Measurements from ENCODE around the gene SMARCD1. TPM values are rescaled to one million over a fixed set of nuclear protein-coding genes. Genes with fewer than 3 reads are reported as not detected.

Gene SMARCD1
- total and polyA plus RNA-seq, 10 donors: 17.4 to 85.7 (median 52.6) TPM

- DNase-seq: peak; percentile 2
- 85 to 95% (median 94%) methylated on average over 6 of the region's 6 CpGs for WGBS, 5 donors
Measured at GRCh38 chr12:50097952-50098351, 12.8 kb downstream of the SMARCD1 start.

GRCh38 chr12:50099302-50100008, 14.3 kb downstream of the SMARCD1 start:
- peaks cover 6 to 84% (median 70%) of the 10 kb centered on the region in 6 donors for H3K36me3 ChIP-seq
- TF ChIP-seq CTCF (IDR thresholded peaks at IDR 0.05 in 8 of 11, conservative IDR thresholded peaks at IDR 0.05 in 3 of 11) (no peak), POLR2AphosphoS5 (IDR thresholded peaks at IDR 0.05) (no peak), POLR2A (IDR thresholded peaks at IDR 0.05) (no peak)
- H3K4me1 ChIP-seq: peaks cover 0 to 4% (median 0%) of the 10 kb centered on the region in 6 donors
- H3K9me3 ChIP-seq: no peaks in the 10 kb centered on the region
- H3K4me3 ChIP-seq: no peak overlapping the region
- intact Hi-C loops (cut with DNase I; ENCODE audit: low total_unique reads): no loop called here
- peak overlapping the region in 1 of 8 donors; percentile 5 for H3K27ac ChIP-seq
- 75 to 87% (median 85%) methylated on average over 5 of the region's 5 CpGs for WGBS, 5 donors
- no peaks in the 10 kb centered on the region for H3K27me3 ChIP-seq (replicated peaks in 1 of 7)
- no peak for DNase-seq

More at GRCh38 chr12:50097952-50098351, 12.8 kb downstream of the SMARCD1 start:
- H3K9me3 ChIP-seq: no peaks in the 10 kb centered on the region
- H3K36me3 ChIP-seq: peaks cover 18 to 99% (median 85%) of the 10 kb centered on the region in 6 donors
- H3K4me3 ChIP-seq: no peak overlapping the region
- no peaks in the 10 kb centered on the region for H3K4me1 ChIP-seq
- TF ChIP-seq POLR2A (IDR thresholded peaks at IDR 0.05): no peak
- no peaks in the 10 kb centered on the region for H3K27me3 ChIP-seq (replicated peaks in 1 of 7)
- no peak overlapping the region for H3K27ac ChIP-seq
- intact Hi-C loops (cut with DNase I; ENCODE audit: low total_unique reads): no loop called here

DNA sequence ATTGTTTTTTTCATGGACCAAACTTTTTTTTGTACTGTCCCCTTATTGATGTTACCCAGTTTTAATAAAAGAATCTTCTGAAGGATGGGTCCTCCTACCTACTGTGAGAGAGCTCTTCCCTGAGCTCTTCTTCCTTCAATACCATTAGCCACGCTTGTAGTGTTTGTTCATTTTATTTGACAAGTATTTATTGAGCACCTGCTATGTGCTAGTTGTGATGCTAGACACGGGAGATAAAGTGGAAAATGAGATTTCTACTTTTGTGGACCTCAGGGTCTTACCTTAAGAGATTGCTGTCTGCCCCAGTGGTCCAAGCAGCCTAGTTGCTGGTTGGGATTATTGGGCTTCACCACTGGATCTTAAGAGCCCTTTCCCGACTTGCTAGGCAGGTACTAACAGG, 15.4 kb downstream of the SMARCD1 start:
- Histone ChIP-seq H3K4me3 (no peak overlapping the region), H3K27ac (no peak overlapping the region), H3K4me1 (peaks cover 0 to 4% (median 0%) of the 10 kb centered on the region in 6 donors), H3K36me3 (peaks cover 6 to 73% (median 59%) of the 10 kb centered on the region in 6 donors), H3K9me3 (no peaks in the 10 kb centered on the region), H3K27me3 (replicated peaks in 1 of 7) (no peaks in the 10 kb centered on the region)
- DNase-seq: no peak
- WGBS, 5 donors: 84 to 96% (median 94%) methylated on average over 3 of the region's 3 CpGs
- TF ChIP-seq POLR2AphosphoS5 (IDR thresholded peaks at IDR 0.05): no peak
- no peak for TF ChIP-seq POLR2A (IDR thresholded peaks at IDR 0.05)
- TF ChIP-seq CTCF (IDR thresholded peaks at IDR 0.05 in 8 of 11, conservative IDR thresholded peaks at IDR 0.05 in 3 of 11): no peak
- intact Hi-C loops (cut with DNase I; ENCODE audit: low total_unique reads): no loop called here

- peaks cover 5 to 62% (median 48%) of the 10 kb centered on the region in 6 donors for H3K36me3 ChIP-seq
- DNase-seq: no peak
Measured at GRCh38 chr12:50101663-50102062, 16.5 kb downstream of the SMARCD1 start.

More at GRCh38 chr12:50101663-50102062, 16.5 kb downstream of the SMARCD1 start:
- H3K9me3 ChIP-seq: no peaks in the 10 kb centered on the region
- no peak overlapping the region for H3K27ac ChIP-seq
- WGBS, 5 donors: 84 to 88% (median 85%) methylated on average over 3 of the region's 3 CpGs
- no peaks in the 10 kb centered on the region for H3K27me3 ChIP-seq (replicated peaks in 1 of 7)
- intact Hi-C loops (cut with DNase I; ENCODE audit: low total_unique reads): no loop called here
- peak in 3 of 11 experiments; percentile 17 to 34 (median 19) for TF ChIP-seq CTCF (IDR thresholded peaks at IDR 0.05 in 8 of 11, conservative IDR thresholded peaks at IDR 0.05 in 3 of 11)
- TF ChIP-seq POLR2AphosphoS5 (IDR thresholded peaks at IDR 0.05): no peak
- no peak for TF ChIP-seq POLR2A (IDR thresholded peaks at IDR 0.05)
- peaks cover 0 to 4% (median 0%) of the 10 kb centered on the region in 6 donors for H3K4me1 ChIP-seq
- no peak overlapping the region for H3K4me3 ChIP-seq
